DMS153 treated with DMSO at 0.1 percent for 48 hours (cell line): ENCODE data around the gene SPRYD4.
"Not testable (repeated sequence)": the region's sequence is repeated elsewhere in the genome, so short reads cannot be mapped to it uniquely, and the experiment has no call there.

ENCODE experiments used
- DNase-seq: peaks from one replicate; lab custom pipeline; 2025; ENCODE audit not compliant: unreplicated experiment; lab: John Stamatoyannopoulos, UW

The SPRYD4 gene

GRCh38 chr12:56476143-56476542 is 7.8 kb downstream of the SPRYD4 start:
- no peak for DNase-seq

GRCh38 chr12:56476972-56477432 is 8.6 kb downstream of the SPRYD4 start:
- no peak for DNase-seq

GRCh38 chr12:56477521-56478225 is 9.3 kb downstream of the SPRYD4 start:
- no peak for DNase-seq

- no peak for DNase-seq
Measured at GRCh38 chr12:56479625-56480024, 11.2 kb downstream of the SPRYD4 start.

GRCh38 chr12:56484566-56484965 is 16.2 kb downstream of the SPRYD4 start:
- DNase-seq: no peak

- no peak for DNase-seq
Measured at GRCh38 chr12:56486694-56487093, 18.3 kb downstream of the SPRYD4 start.

GRCh38 chr12:56487448-56488040 is 19.2 kb downstream of the SPRYD4 start:
- no peak for DNase-seq

- peak; percentile 93 for DNase-seq
Measured at GRCh38 chr12:56488041-56488955, 19.9 kb downstream of the SPRYD4 start, which contains the start of gene GLS2. Gene GLS2, minus strand, starts transcription at chr12:56488161. Its CDS starts 43 bp downstream, at chr12:56488118.

GRCh38 chr12:56490360-56490759 is 22.0 kb downstream of the SPRYD4 start:
- no peak for DNase-seq

- not testable (repeated sequence) for DNase-seq
Measured at GRCh38 chr12:56493409-56494105, 25.2 kb downstream of the SPRYD4 start.

- not testable (repeated sequence) for DNase-seq
Measured at GRCh38 chr12:56494106-56494415, 25.7 kb downstream of the SPRYD4 start.

- DNase-seq: not testable (repeated sequence)
Measured at GRCh38 chr12:56494481-56494880, 26.1 kb downstream of the SPRYD4 start.

GRCh38 chr12:56496704-56497103 is 28.3 kb downstream of the SPRYD4 start:
- DNase-seq: not testable (repeated sequence)

GRCh38 chr12:56498126-56498902 is 29.9 kb downstream of the SPRYD4 start:
- DNase-seq: not testable (repeated sequence)

- DNase-seq: not testable (repeated sequence)
Measured at GRCh38 chr12:56499452-56499851, 31.1 kb downstream of the SPRYD4 start.

- not testable (repeated sequence) for DNase-seq
Measured at GRCh38 chr12:56499879-56500278, 31.5 kb downstream of the SPRYD4 start.

GRCh38 chr12:56510786-56511185 is 42.4 kb downstream of the SPRYD4 start:
- DNase-seq: no peak

- not testable (repeated sequence) for DNase-seq
Measured at GRCh38 chr12:56514014-56514318, 45.6 kb downstream of the SPRYD4 start.

- no peak for DNase-seq
Measured at GRCh38 chr12:56517854-56518253, 49.5 kb downstream of the SPRYD4 start.

- DNase-seq: no peak
Measured at GRCh38 chr12:56518570-56518969, 50.2 kb downstream of the SPRYD4 start.
